ENCODE measurements around the gene HOXD11. TPM values are rescaled to one million over a fixed set of nuclear protein-coding genes. Genes with fewer than 3 reads are reported as not detected.

HOXD11 gene
- total and polyA plus RNA-seq, 2 of the 13 experiments (the other 11 are each of a cell fraction or from before 2014, with no cell fraction given) = not detected

DNA sequence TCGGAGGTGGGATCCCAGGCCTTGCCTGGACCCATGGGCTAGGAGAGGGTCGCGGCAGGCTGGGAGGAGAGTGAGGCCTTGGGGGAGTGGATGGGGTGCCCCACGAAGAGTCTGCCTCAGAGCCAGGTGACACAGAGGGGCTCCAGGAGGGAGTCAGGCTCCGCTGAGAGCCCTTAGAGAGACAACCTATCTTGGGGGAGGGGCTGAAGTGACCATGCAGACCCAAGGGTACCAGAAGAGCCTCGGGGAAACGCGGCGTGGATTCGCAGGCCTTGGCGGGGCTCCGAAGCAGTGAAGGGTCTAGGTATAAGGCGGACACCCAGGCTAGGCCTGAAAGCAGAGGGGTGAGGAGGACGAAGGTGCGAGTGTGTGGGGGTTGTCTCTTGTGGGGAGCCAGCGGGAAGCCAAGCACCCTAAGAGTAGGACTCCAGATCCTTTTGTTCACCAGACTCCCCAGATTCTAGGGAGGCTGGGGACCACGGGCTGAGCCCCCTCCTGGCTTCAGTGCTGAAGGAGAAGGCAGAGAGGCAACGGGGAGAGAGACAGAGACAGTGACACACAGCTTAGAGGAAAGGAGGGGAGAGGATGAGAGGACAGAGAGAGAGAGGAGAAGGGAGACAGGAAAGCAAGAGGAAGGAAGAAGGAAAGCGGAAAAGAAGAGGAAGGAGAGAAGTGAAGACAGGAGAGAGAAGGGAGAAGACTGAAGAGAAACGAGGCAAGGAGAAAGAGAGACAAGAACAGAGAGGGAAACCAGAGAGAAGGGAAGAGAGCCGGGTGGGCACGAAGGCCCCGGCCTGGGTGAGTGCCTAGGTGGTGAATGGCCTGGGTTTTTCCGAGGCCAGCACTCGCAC is 1.1 kb upstream of the HOXD11 start:
- Histone ChIP-seq H3K27ac (ENCODE audit: extremely low read length, insufficient read depth, low read length) (no peak overlapping the region), H3K9me3 (ENCODE audit: low read length) (no peaks in the 10 kb centered on the region), H3K27me3 (ENCODE audit: control insufficient read depth in 1 of 2, insufficient read depth in 2 of 2, low read length in 2 of 2) (peaks cover 28 to 90% of the 10 kb centered on the region in 2 experiments), H3K4me3 (replicated peaks in 1 of 3; ENCODE audit: insufficient read depth in 1 of 3, low read depth in 2 of 3, low read length in 3 of 3) (peak overlapping the region in 1 of 3 experiments; percentile 33; a peak in 1 of 6 replicates), H4K20me1 (ENCODE audit: insufficient read depth, low read length) (no peaks in the 10 kb centered on the region; the same call in 1 of the 2 replicates), H3K4me1 (ENCODE audit: insufficient read depth, low read length) (no peaks in the 10 kb centered on the region), H3K36me3 (replicated peaks in 1 of 2; ENCODE audit: control insufficient read depth in 1 of 2, insufficient read depth in 2 of 2, low read length in 2 of 2) (no peaks in the 10 kb centered on the region), H2AFZ (ENCODE audit: low read length) (no peak overlapping the region), H3K79me2 (ENCODE audit: insufficient read depth, low read length) (no peaks in the 10 kb centered on the region), H3K4me2 (ENCODE audit: low read depth, low read length) (peak overlapping the region; percentile 21; the same call in 1 of the 2 replicates), H3K9ac (ENCODE audit: insufficient read depth, low read depth, low read length) (no peak overlapping the region)
- TF ChIP-seq FOXA1 (IDR thresholded peaks at IDR 0.05) = 0 out of 2 replicates have a peak, but pooled peaks have one; percentile 23
- TF ChIP-seq FOXA1 (CRISPR knock-in tag; IDR thresholded peaks at IDR 0.05) = no peak
- TF ChIP-seq FOXK2 (IDR thresholded peaks at IDR 0.05) = 0 out of 2 replicates have a peak, but pooled peaks have one; percentile 16
- TF ChIP-seq LCORL (IDR thresholded peaks at IDR 0.05) = 0 out of 2 replicates have a peak, but pooled peaks have one; percentile 31
- TF ChIP-seq LCORL (CRISPR knock-in tag; IDR thresholded peaks at IDR 0.05) = no peak
- no peak for TF ChIP-seq ZSCAN21 (CRISPR knock-in tag; IDR thresholded peaks at IDR 0.05; ENCODE audit: borderline replicate concordance)
- peak; percentile 89; the same call in 1 of the 2 replicates for TF ChIP-seq PLRG1 (conservative IDR thresholded peaks at IDR 0.05)
- peak; percentile 77 for TF ChIP-seq EZH2 (conservative IDR thresholded peaks at IDR 0.05; ENCODE audit: low read depth, low read length)
- TF ChIP-seq GLI4 (CRISPR knock-in tag; IDR thresholded peaks at IDR 0.05; ENCODE audit: borderline replicate concordance) = no peak
- POLR2A ChIA-PET = no interaction called here
- ATAC-seq (peak; percentile 5), FAIRE-seq (no peak), DNase-seq (ENCODE audit: low spot score) (no peak)
- CTCF ChIA-PET (ENCODE audit: low intra/inter-chr PET ratio, low total read pairs) = no interaction called here
- no TSS peak for BruUV-seq (replicated peaks)
- WGBS (ENCODE audit: low lambda C conversion rate) = 26% methylated on average over 25 of the region's 25 CpGs
- intact Hi-C loops (cut with micrococcal nuclease; ENCODE audit: unreplicated experiment) (no loop called here), in situ Hi-C loops (cut with HindIII; ENCODE audit: extremely low pct_ligation_motif_present, low pct_unique_long_range_greater_than_20kb) (loop anchor here (10.0 kb wide), 1 partner anchor 1071 kb away; no protein-coding TSS in a partner anchor)
